ENCODE data around the gene PRELID1.
"Not testable (repeated sequence)": the region's sequence is repeated elsewhere in the genome, so short reads cannot be mapped to it uniquely, and the experiment has no call there.

PRELID1 gene

GRCh38 chr5:177303121-177303924, at the start of gene PRELID1, which contains the start of gene RAB24:
PRELID1 (plus strand) TSS chr5:177303799; CDS start chr5:177303986, 187 bp downstream.
RAB24 (minus strand) TSS chr5:177303719; CDS start chr5:177303288, 431 bp downstream.
- peak; percentile 93 for DNase-seq

- no peak for DNase-seq
These were observed 47.3 kb upstream of the PRELID1 start for GRCh38 chr5:177256296-177256695.

GRCh38 chr5:177258711-177259110, 44.9 kb upstream of the PRELID1 start:
- DNase-seq = not testable (repeated sequence)

- no peak for DNase-seq
These were observed 42.6 kb upstream of the PRELID1 start for GRCh38 chr5:177260961-177261360.

- DNase-seq = no peak
These were observed 42.1 kb upstream of the PRELID1 start for GRCh38 chr5:177261510-177261909.

- DNase-seq = no peak
These were observed 39.4 kb upstream of the PRELID1 start for GRCh38 chr5:177264178-177264577.

GRCh38 chr5:177265395-177265794, 38.2 kb upstream of the PRELID1 start:
- no peak for DNase-seq

GRCh38 chr5:177269232-177269895, 34.2 kb upstream of the PRELID1 start:
- no peak for DNase-seq

- no peak for DNase-seq
These were observed 33.6 kb upstream of the PRELID1 start for GRCh38 chr5:177269976-177270375.

- DNase-seq = no peak
These were observed 32.9 kb upstream of the PRELID1 start for GRCh38 chr5:177270653-177271052.

- no peak for DNase-seq
These were observed 32.5 kb upstream of the PRELID1 start for GRCh38 chr5:177271113-177271512.

- DNase-seq = no peak
These were observed 27.7 kb upstream of the PRELID1 start for GRCh38 chr5:177275883-177276282.

GRCh38 chr5:177276886-177277285, 26.7 kb upstream of the PRELID1 start:
- no peak for DNase-seq

- DNase-seq = no peak
These were observed 15.4 kb upstream of the PRELID1 start for GRCh38 chr5:177288191-177288590.

- DNase-seq = no peak
These were observed 12.6 kb upstream of the PRELID1 start for GRCh38 chr5:177290816-177291596.

- no peak for DNase-seq
These were observed 11.9 kb upstream of the PRELID1 start for GRCh38 chr5:177291735-177292134.

GRCh38 chr5:177293819-177294581, 9.6 kb upstream of the PRELID1 start:
- DNase-seq = no peak

- DNase-seq = no peak
These were observed 9.0 kb upstream of the PRELID1 start for GRCh38 chr5:177294632-177295031.

- DNase-seq = no peak
These were observed 7.7 kb upstream of the PRELID1 start for GRCh38 chr5:177295924-177296323.

- no peak for DNase-seq
These were observed 7.0 kb upstream of the PRELID1 start for GRCh38 chr5:177296581-177296980.

GRCh38 chr5:177297922-177298321, 5.7 kb upstream of the PRELID1 start:
- no peak for DNase-seq

- DNase-seq = no peak
These were observed 3.9 kb upstream of the PRELID1 start for GRCh38 chr5:177299697-177300096.
